ENCODE results near the gene CBFA2T3. TPM values are rescaled to one million over a fixed set of nuclear protein-coding genes. Genes with fewer than 3 reads are reported as not detected.

CBFA2T3 gene
- total RNA-seq, 1 donor from 2014 or later = not detected

- no peaks in the 10 kb centered on the region for H3K9me3 Mint-ChIP-seq (ENCODE audit: low read depth)
- H3K27ac Mint-ChIP-seq (ENCODE audit: unreplicated experiment) = no peak overlapping the region
- DNase-seq (ENCODE audit: low spot score) = no peak
- TF ChIP-seq CTCF (IDR thresholded peaks at IDR 0.05) = no peak
- H3K27me3 Mint-ChIP-seq (ENCODE audit: low read depth) = peaks cover 10% of the 10 kb centered on the region
- peaks cover 3% of the 10 kb centered on the region for H3K4me1 Mint-ChIP-seq (ENCODE audit: low read depth)
- H3K36me3 Mint-ChIP-seq (ENCODE audit: low read depth) = no peaks in the 10 kb centered on the region
- no peak overlapping the region for H3K4me3 Mint-ChIP-seq (ENCODE audit: unreplicated experiment)
These were observed 76.3 kb downstream of the CBFA2T3 start for GRCh38 chr16:88900662-88901052.

- DNase-seq (ENCODE audit: low spot score) = no peak
- Mint-ChIP-seq H3K4me3 (ENCODE audit: unreplicated experiment) (no peak overlapping the region), H3K4me1 (ENCODE audit: low read depth) (peaks cover 3% of the 10 kb centered on the region), H3K36me3 (ENCODE audit: low read depth) (no peaks in the 10 kb centered on the region), H3K9me3 (ENCODE audit: low read depth) (no peaks in the 10 kb centered on the region), H3K27me3 (ENCODE audit: low read depth) (peaks cover 10% of the 10 kb centered on the region), H3K27ac (ENCODE audit: unreplicated experiment) (no peak overlapping the region)
- no peak for TF ChIP-seq CTCF (IDR thresholded peaks at IDR 0.05)
These were observed 76.9 kb downstream of the CBFA2T3 start for GRCh38 chr16:88899901-88900661.

DNA sequence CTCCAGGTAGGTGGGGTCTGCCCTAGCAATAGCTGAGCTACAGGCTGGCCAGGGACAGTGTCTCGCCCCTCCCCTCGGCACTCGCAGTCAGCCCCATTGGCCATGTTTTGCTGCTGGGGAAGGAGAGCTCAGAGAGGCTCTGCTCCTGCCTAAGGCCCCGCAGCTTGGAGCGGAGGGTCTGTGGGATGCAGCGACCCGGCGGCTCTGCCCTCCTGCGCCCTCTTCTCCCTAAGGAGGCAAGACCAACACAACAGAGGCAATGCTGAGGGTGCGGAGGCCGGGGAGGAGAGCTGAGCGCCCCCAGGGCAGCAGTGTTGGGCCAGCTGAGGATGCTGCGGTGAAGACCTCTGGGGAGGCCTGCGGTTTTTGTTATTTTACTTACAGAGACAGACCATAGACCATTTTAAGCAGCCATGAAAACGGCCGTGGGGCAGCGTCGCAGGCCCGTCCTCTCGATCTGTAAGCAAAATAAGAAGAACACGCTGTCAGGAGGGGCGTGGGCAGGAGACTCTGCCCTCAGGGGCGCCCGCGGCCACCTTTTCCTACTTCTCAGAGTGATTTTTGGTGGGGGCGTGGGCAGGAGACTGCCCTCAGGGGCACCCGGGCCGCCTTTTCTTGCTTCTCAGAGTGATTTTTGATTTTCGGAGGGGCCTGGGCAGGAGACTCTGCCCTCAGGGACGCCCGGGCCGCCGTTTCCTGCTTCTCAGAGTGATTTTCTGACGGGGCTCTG lies 79.1 kb downstream of the CBFA2T3 start:
- Mint-ChIP-seq H3K27ac (ENCODE audit: unreplicated experiment) (no peak overlapping the region), H3K4me3 (ENCODE audit: unreplicated experiment) (no peak overlapping the region), H3K36me3 (ENCODE audit: low read depth) (no peaks in the 10 kb centered on the region), H3K4me1 (ENCODE audit: low read depth) (peaks cover 3% of the 10 kb centered on the region), H3K9me3 (ENCODE audit: low read depth) (no peaks in the 10 kb centered on the region), H3K27me3 (ENCODE audit: low read depth) (peaks cover 2% of the 10 kb centered on the region)
- no peak for DNase-seq (ENCODE audit: low spot score)
- TF ChIP-seq CTCF (IDR thresholded peaks at IDR 0.05) = no peak

DNA sequence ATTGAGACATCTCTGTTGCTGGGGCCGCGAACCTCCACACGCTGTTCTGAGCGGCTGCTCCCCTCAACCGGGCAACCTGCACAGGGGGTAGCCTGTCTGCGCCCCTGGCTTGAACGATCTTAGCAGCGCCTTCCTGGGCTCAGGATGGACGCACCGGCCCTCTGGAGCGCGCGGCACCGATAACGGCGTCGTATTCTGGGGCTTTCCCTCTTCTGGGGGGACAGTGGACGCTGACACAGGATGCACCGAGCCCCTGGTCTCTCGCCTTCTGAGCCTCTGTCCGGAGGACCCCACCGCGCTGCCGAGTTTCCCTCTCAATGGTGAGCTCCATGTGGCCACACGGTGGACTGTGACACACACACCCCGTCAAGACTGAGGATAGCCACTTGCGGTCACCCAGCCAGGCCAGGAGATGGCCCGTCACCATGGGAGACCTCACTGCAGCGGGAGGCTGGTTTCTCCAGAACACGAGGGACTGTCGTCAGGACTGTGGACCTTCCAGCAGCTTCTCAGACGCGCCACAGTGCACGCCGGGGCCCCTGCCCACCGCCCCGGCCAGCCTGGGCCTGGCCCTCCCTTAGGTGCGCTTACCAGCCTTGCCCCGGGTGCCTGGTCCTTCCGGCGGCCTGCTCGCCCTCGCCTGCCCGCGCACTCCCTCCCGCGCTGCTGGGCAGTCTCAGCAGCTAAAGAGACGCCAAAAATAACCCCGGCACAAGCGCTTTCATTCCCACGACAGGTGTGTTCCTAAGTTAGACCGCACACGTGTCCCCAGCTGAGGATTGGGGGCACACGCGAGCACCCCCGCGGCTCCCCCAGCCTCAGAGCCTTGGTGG lies 80.6 kb downstream of the CBFA2T3 start:
- Mint-ChIP-seq H3K36me3 (ENCODE audit: low read depth) (no peaks in the 10 kb centered on the region), H3K27ac (ENCODE audit: unreplicated experiment) (no peak overlapping the region), H3K27me3 (ENCODE audit: low read depth) (peaks cover 3% of the 10 kb centered on the region), H3K4me1 (ENCODE audit: low read depth) (peaks cover 3% of the 10 kb centered on the region), H3K9me3 (ENCODE audit: low read depth) (no peaks in the 10 kb centered on the region), H3K4me3 (ENCODE audit: unreplicated experiment) (no peak overlapping the region)
- no peak for DNase-seq (ENCODE audit: low spot score)
- no peak for TF ChIP-seq CTCF (IDR thresholded peaks at IDR 0.05)

- Mint-ChIP-seq H3K27ac (ENCODE audit: unreplicated experiment) (no peak overlapping the region), H3K4me3 (ENCODE audit: unreplicated experiment) (no peak overlapping the region), H3K4me1 (ENCODE audit: low read depth) (peaks cover 3% of the 10 kb centered on the region), H3K27me3 (ENCODE audit: low read depth) (peaks cover 12% of the 10 kb centered on the region), H3K9me3 (ENCODE audit: low read depth) (no peaks in the 10 kb centered on the region), H3K36me3 (ENCODE audit: low read depth) (no peaks in the 10 kb centered on the region)
- no peak for DNase-seq (ENCODE audit: low spot score)
- no peak for TF ChIP-seq CTCF (IDR thresholded peaks at IDR 0.05)
These were observed 81.7 kb downstream of the CBFA2T3 start for GRCh38 chr16:88895335-88895734.

All from chondrocyte (in vitro differentiated cells).